Omental fat pad (tissue), 4 donors: ENCODE measurements around the gene RPS14. TPM values are rescaled to one million over a fixed set of nuclear protein-coding genes. Genes with fewer than 3 reads are reported as not detected.
A peak's percentile ranks its signal among the peaks of the same experiment; 100 is the strongest.

Experiments
- ATAC-seq: fragments of 150-250 bp; one replicate; pipeline ENCODE4 v1.9.1; 2016; ENCODE audit warnings: mild to moderate bottlenecking, moderate library complexity; ENCODE audit not compliant: low FRiP score
- DNase-seq: peaks from one replicate; pipeline ENCODE4 v3.0.0-alpha.2; 2019; ENCODE audit warnings: low spot score
- total RNA-seq, 4 donors: library from RNA; depleted of rRNA; stranded (reverse); fragments of >200 nt; gene quantifications; one replicate each; pipeline ENCODE4 v1.1.0, GENCODE V29; 2016
- TF ChIP-seq, protein P1 (sequence below), 3 donors: fragments of 450-650 bp; IDR thresholded peaks; one replicate each; pipeline ENCODE4 v1.5.1; 2016 to 2017; ENCODE audit warnings: antibody characterized with exemption in 3 of 3, mild to moderate bottlenecking in 3 of 3, moderate library complexity in 2 of 3

RPS14 gene
- 1,000 to 10,000 TPM; 2,241 to 3,327 (median 3,027) TPM for total RNA-seq

GRCh38 chr5:150449517-150450339, at the start of gene RPS14:
RPS14 (minus strand) TSS chr5:150449739; CDS start chr5:150447733, 2,006 bp downstream.
- ATAC-seq (peak; percentile 96), DNase-seq (peak; percentile 80)
- TF ChIP-seq, protein P1, sequence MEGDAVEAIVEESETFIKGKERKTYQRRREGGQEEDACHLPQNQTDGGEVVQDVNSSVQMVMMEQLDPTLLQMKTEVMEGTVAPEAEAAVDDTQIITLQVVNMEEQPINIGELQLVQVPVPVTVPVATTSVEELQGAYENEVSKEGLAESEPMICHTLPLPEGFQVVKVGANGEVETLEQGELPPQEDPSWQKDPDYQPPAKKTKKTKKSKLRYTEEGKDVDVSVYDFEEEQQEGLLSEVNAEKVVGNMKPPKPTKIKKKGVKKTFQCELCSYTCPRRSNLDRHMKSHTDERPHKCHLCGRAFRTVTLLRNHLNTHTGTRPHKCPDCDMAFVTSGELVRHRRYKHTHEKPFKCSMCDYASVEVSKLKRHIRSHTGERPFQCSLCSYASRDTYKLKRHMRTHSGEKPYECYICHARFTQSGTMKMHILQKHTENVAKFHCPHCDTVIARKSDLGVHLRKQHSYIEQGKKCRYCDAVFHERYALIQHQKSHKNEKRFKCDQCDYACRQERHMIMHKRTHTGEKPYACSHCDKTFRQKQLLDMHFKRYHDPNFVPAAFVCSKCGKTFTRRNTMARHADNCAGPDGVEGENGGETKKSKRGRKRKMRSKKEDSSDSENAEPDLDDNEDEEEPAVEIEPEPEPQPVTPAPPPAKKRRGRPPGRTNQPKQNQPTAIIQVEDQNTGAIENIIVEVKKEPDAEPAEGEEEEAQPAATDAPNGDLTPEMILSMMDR (IDR thresholded peaks at IDR 0.05) = peak in 2 of 3 donors; percentile 47 to 87

GRCh38 chr5:150498971-150499370, 49.4 kb upstream of the RPS14 start:
- DNase-seq (no peak), ATAC-seq (no peak)
- TF ChIP-seq, protein P1 (IDR thresholded peaks at IDR 0.05) = no peak

GRCh38 chr5:150498501-150498900, 49.0 kb upstream of the RPS14 start:
- ATAC-seq = no peak
- TF ChIP-seq, protein P1 (IDR thresholded peaks at IDR 0.05) = no peak
- DNase-seq = no peak

- ATAC-seq (peak; percentile 21), DNase-seq (no peak)
- TF ChIP-seq, protein P1 (IDR thresholded peaks at IDR 0.05) = no peak
These were observed 48.4 kb upstream of the RPS14 start for GRCh38 chr5:150497989-150498317.

DNA sequence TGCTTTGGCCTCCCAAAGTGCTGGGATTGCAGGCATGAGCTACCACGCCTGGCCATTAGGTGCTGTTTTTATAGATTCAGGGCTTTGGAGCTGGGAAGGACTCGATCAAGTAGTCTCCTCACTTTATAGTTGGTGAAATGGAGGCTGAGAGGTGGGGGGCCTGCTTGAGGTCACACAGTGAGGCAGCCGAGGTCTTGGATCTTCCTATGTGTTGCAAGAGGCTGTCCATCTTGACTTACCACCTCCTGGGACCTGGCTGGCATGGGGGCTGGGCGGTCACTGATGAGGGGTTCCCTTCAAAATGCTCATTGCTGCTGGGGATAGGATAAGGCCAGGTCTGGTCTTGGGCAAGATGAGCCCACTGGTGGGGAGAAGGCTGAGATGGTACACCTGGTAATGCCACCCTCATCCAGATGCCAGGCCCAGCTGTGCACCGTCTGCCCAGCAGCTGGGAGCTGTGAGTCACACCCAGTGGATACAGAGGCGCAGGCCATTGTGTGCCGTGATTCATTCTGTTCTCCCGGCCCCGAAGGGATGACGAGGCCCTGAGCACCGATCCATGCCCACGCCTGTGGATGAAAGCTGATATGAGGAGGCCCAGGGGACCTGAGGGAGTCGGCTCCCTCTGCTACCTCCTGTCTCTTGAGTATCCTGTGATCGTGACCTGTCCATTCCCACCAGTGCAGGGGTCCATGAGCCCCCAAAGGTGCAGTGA, 47.9 kb upstream of the RPS14 start:
- DNase-seq = no peak
- TF ChIP-seq, protein P1 (IDR thresholded peaks at IDR 0.05) = no peak
- ATAC-seq = peak; percentile 74

DNA sequence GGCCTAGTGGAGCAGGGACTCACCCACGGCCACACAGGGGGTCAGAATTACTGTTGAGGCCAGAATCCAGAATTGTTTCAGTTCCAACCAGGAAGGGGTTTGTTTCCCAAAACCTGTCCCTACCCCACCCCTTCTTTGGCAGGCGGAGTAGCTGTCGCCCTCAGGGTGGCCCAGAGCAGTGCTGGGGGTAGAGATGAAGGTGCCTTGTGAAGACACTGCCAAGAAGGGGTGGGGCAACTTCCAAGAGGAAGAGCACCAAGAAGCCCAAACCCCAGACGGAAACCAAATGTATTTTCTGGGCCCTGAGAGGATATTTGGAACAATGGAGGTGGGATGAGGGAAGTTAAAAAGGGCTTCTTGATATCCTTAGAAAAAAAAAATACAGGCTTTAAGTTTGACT, 47.0 kb upstream of the RPS14 start:
- no peak for DNase-seq
- TF ChIP-seq, protein P1 (IDR thresholded peaks at IDR 0.05) = no peak
- ATAC-seq = no peak
